Liver (tissue), 3 donors: ENCODE data around the gene CTTNBP2.

ENCODE experiments used
- CTCF ChIP-seq: fragments of 150-350 bp; IDR thresholded peaks from 2 replicates; pipeline ENCODE4 v1.5.1; 2017; ENCODE audit warnings: improper control_type of control experiment, low read depth, low read length; ENCODE audit not compliant: missing input control
- FOXA1 ChIP-seq: IDR thresholded peaks from 2 replicates; pipeline ENCODE4 v1.6.1; 2016; ENCODE audit warnings: antibody characterized with exemption
- GABPA ChIP-seq, 2 donors: IDR thresholded peaks in 1 of 2; conservative IDR thresholded peaks in 1 of 2; 2 replicates each; pipeline ENCODE4 v1.6.1; 2016; ENCODE audit warnings: antibody characterized with exemption in 2 of 2, mild to moderate bottlenecking in 1 of 2, moderate library complexity in 1 of 2
- HNF4A ChIP-seq, 2 donors: conservative IDR thresholded peaks; 2 replicates each; pipeline ENCODE4 v1.6.1; 2016; ENCODE audit warnings: antibody characterized with exemption in 2 of 2, mild to moderate bottlenecking in 2 of 2
- HNF4G ChIP-seq: IDR thresholded peaks from 2 replicates; pipeline ENCODE4 v1.6.1; 2016; ENCODE audit warnings: antibody characterized with exemption
- JUND ChIP-seq, 2 donors: IDR thresholded peaks; 2 replicates each; pipeline ENCODE4 v1.6.1; 2016; ENCODE audit warnings: antibody characterized with exemption in 2 of 2
- MAX ChIP-seq: IDR thresholded peaks from 2 replicates; pipeline ENCODE4 v1.6.1; 2016; ENCODE audit warnings: antibody characterized with exemption
- SP1 ChIP-seq: IDR thresholded peaks from 2 replicates; pipeline ENCODE4 v1.6.1; 2018; ENCODE audit warnings: antibody characterized with exemption, mild to moderate bottlenecking
- TAF1 ChIP-seq: conservative IDR thresholded peaks from 2 replicates; pipeline ENCODE4 v1.6.1; 2016; ENCODE audit warnings: antibody characterized with exemption, mild to moderate bottlenecking
- YY1 ChIP-seq: IDR thresholded peaks from 2 replicates; pipeline ENCODE4 v1.6.1; 2016; ENCODE audit warnings: antibody characterized with exemption, mild to moderate bottlenecking
- TF ChIP-seq, protein P1 (sequence below): IDR thresholded peaks from 2 replicates; pipeline ENCODE4 v1.6.1; 2016; ENCODE audit warnings: antibody characterized with exemption
- TF ChIP-seq, protein P2 (sequence below): IDR thresholded peaks from 2 replicates; pipeline ENCODE4 v1.6.1; 2016; ENCODE audit warnings: antibody characterized with exemption, mild to moderate bottlenecking
- donor health status: healthy.
- donor health status: healthy.

GRCh38 chr7:117751775-117752174, 121.5 kb downstream of the CTTNBP2 start:
- no peak for TF ChIP-seq CTCF
- TF ChIP-seq GABPA (IDR thresholded peaks at IDR 0.05 in 1 of 2, conservative IDR thresholded peaks at IDR 0.05 in 1 of 2): no peak
- TF ChIP-seq JUND (IDR thresholded peaks at IDR 0.05): no peak
- no peak for TF ChIP-seq MAX
- no peak for TF ChIP-seq HNF4G
- no peak for TF ChIP-seq YY1
- TF ChIP-seq HNF4A (conservative IDR thresholded peaks at IDR 0.05): no peak
- TF ChIP-seq, protein P1, sequence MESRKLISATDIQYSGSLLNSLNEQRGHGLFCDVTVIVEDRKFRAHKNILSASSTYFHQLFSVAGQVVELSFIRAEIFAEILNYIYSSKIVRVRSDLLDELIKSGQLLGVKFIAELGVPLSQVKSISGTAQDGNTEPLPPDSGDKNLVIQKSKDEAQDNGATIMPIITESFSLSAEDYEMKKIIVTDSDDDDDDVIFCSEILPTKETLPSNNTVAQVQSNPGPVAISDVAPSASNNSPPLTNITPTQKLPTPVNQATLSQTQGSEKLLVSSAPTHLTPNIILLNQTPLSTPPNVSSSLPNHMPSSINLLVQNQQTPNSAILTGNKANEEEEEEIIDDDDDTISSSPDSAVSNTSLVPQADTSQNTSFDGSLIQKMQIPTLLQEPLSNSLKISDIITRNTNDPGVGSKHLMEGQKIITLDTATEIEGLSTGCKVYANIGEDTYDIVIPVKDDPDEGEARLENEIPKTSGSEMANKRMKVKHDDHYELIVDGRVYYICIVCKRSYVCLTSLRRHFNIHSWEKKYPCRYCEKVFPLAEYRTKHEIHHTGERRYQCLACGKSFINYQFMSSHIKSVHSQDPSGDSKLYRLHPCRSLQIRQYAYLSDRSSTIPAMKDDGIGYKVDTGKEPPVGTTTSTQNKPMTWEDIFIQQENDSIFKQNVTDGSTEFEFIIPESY: no peak
- no peak for TF ChIP-seq FOXA1
- no peak for TF ChIP-seq SP1
- TF ChIP-seq, protein P2, sequence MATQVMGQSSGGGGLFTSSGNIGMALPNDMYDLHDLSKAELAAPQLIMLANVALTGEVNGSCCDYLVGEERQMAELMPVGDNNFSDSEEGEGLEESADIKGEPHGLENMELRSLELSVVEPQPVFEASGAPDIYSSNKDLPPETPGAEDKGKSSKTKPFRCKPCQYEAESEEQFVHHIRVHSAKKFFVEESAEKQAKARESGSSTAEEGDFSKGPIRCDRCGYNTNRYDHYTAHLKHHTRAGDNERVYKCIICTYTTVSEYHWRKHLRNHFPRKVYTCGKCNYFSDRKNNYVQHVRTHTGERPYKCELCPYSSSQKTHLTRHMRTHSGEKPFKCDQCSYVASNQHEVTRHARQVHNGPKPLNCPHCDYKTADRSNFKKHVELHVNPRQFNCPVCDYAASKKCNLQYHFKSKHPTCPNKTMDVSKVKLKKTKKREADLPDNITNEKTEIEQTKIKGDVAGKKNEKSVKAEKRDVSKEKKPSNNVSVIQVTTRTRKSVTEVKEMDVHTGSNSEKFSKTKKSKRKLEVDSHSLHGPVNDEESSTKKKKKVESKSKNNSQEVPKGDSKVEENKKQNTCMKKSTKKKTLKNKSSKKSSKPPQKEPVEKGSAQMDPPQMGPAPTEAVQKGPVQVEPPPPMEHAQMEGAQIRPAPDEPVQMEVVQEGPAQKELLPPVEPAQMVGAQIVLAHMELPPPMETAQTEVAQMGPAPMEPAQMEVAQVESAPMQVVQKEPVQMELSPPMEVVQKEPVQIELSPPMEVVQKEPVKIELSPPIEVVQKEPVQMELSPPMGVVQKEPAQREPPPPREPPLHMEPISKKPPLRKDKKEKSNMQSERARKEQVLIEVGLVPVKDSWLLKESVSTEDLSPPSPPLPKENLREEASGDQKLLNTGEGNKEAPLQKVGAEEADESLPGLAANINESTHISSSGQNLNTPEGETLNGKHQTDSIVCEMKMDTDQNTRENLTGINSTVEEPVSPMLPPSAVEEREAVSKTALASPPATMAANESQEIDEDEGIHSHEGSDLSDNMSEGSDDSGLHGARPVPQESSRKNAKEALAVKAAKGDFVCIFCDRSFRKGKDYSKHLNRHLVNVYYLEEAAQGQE: no peak
- TF ChIP-seq TAF1: no peak
